DLD1 (cell line): ENCODE results near the gene ACER3.
"Not testable (repeated sequence)": the region's sequence is repeated elsewhere in the genome, so short reads cannot be mapped to it uniquely, and the experiment has no call there.

ENCODE experiments used
- in situ Hi-C: cut with HindIII; loops from 2 replicates; pipeline ENCODE4 v1.10.0; 2017; ENCODE audit warnings: low sequenced_read_pairs

Gene ACER3

DNA sequence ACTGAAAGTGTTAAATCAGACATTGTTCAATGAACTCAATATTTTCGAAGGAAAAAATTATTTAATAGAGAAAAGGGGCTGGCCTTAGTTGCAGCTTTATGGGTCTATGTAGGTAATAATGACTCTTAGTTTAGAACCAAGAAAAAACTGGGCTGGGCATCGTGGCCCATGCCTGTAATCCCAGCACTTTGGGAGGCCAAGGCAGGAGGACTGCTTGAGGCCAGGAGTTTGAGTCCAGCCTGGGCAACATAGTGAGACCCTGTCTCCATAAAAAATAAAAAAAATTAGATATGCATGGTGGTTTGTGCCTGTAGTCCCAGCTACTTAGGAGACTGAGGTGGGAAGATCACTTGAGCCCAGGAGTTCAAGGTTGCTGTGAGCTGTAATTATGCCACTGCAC, 2.1 kb downstream of the ACER3 start:
- in situ Hi-C loops = not testable (repeated sequence)

DNA sequence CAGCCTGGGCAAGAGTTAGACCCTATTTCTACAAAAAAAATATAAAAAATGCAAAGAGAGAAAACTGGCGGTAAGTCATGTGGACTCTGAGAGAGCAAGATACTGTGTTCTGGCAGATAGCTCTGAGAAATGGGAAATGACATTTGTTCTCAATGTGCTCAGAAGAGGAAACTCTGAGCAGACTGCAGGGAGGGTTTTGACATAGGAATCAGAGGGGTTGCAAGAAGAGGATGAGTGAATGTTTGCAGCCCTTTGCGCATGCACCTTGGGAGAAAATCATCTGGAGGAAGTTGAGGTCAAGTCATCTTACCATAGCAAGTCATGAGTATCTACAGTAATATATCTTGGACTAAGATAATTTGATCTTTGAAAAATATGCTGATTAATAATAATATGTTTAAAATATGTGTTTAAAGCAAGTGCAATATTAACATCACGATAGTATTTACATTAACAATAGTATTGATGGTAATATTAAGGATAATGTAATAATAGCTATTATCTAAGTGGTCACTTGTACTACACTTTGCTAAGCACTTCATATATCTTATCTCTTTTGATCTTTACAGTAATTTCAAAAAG, 2.6 kb downstream of the ACER3 start:
- in situ Hi-C loops = no loop called here

DNA sequence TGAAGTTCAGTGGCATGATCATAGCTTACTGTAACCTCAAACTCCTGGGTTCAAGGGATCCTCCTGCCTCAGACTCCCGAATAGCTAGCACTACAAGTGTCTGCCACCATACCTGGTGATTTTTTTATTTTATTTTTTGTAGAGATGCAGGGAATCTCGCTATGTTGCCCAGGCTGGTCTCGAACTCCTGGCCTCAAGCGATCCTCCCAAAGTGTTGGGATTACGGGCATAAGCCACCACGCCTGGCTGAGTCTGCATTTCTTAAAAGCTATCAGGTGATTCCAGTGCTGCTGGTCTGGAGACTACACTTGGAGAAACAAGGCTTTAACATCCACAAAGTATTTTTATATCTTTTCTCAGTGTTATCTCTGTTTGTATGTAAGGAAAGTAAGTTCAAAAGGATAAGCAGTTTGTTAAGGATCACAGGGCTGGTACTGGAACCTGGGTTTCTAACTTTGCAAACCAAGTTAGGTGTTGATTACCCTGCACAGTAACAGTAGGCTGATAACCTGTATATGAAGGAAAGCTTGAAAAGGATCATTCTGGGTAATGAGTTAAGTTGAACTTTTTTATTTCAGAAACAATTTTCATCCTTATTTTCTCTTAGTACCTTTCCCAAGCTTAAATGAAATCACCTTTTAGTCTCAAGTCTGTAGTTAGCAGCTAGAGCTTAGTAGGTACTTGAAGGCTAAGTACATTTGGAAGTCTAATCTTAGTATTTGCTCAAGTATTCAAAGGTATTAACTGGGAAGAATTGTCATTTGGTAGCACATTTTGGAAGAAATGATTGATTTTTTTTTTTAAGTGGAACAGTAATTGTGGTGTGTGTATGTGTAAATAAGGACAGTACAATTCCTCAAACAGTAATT, 12.5 kb downstream of the ACER3 start:
- in situ Hi-C loops = no loop called here

DNA sequence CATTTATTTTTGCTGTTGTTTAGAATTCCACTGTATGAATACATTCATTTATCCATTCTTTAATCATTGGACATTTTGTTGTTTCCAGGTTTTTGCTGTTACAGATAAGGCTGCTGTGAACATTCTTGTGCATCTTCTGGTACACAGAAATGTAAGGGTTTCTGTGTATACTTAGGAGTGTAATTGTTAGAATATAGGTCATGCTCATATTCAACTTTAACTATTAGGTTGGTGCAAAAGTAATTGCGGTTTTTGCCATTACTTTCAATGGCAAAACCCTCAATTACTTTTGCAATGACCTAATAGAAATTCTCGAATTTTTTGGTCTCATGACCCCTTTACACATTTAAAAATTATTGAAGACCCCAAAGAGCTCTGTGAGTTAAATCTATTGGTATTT, 17.3 kb downstream of the ACER3 start:
- in situ Hi-C loops = no loop called here

DNA sequence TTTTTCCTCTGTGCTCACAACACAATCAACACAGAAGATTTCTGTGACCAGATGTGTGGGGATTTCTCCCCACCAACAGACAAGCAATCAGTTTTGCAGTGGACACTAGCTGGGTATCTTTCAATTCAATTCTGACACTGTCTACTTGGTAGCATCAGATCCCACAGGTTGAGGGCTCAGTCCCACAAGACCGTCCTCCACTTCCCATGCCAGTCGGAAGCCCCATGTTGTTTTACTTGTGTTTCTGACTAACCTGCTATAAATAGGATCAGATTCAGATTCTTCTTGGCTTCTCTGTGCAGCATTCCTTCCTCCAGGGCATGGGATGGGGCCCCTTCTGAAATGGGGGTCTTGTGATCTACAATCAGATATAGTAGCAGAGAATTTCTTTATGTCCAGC, 19.6 kb downstream of the ACER3 start:
- in situ Hi-C loops = no loop called here

DNA sequence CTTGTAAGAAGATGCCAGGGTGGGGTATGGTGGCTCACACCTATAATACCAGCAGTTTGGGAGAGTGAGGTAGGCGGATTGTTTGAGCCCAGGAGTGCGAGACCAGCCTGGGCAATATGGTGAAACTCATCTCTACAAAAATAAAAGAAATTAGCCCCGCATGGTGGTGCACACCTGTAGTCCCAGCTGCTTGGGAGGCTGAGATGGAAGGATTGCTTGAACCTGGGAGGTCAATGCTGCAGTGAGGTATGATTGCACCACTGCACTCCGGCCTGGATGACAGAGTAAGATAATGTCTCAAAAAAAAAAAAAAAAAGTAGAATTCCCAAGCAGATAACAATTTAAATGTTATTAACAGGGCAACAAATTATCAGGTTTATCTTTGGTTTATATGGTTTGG, 20.2 kb downstream of the ACER3 start:
- in situ Hi-C loops = no loop called here

DNA sequence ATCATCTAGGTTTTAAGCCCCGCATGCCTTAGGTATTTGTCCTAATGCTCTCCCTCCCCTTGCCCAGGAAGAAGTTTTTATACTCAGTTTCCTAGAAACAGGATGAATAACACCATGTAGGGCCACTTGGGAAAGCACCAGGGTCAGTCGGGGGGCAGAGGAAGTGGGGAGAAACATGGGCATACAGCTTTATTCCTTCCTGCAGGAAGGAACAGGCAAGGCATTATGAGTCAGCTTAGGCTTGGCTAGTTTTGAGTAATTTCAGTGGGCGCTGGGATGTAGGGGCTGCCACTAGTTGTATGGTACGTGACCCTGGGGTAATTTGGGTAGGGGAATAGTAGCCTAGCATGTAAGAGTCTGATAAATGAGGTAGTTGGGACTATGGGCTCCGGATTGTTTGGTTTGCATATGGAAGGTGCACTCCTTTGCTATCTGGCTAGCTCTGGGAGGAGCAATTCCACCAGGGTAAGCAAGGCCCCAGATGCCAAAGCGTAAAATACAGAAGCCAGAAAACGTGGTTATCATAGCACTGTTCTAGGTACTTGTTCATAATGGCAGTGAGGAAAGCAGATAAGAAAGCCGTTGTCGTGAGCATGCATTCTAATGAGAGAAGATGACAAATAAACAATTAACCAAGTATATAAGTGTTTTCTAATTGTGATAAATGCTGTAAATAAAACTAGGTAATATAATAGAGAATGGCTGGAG, 24.8 kb downstream of the ACER3 start:
- in situ Hi-C loops = no loop called here

DNA sequence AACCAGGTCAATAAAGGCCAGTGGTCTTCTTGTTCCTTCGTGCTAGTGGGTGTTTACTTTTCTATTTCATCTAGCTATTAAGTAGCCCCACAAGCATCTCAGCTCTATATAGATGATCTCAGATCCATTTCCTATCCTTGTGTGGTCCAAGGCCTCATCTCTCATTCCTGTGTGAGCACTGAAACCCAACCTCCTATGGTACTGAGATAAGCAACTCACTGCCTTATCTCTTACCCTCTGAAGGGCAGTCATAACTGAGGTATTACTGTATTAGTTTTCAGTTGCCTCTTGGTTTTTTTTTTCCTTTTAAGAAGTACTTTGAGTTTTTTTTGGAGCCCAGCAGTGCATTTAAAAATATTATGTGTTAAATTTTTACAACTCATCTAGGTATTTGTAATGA, 28.3 kb downstream of the ACER3 start:
- in situ Hi-C loops = no loop called here

DNA sequence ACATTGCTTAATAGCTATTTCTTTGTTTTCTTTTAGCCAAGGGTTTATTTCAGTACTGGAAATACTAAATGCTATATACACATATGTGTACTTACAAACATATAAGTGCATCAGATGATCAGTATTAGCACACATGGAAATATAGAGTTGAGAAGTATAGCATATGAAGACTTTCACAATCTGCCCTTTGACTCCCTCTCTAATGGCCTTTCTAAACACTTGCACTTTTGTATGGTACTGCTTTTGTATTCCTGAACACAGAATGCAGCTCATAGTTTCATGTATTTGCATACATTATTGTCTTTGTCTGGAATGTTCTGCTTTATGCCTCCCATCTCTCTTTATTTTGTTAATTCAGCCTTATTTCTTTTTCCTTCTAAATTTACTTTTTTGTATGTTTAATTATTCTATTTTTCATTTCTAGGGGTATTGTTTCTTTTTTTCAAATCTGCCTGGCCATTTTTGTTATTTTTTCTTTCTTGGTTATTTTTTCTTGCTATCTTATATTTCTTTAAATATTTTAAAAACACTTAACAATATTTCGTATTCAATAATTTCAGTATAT, 28.8 kb downstream of the ACER3 start:
- in situ Hi-C loops = no loop called here

DNA sequence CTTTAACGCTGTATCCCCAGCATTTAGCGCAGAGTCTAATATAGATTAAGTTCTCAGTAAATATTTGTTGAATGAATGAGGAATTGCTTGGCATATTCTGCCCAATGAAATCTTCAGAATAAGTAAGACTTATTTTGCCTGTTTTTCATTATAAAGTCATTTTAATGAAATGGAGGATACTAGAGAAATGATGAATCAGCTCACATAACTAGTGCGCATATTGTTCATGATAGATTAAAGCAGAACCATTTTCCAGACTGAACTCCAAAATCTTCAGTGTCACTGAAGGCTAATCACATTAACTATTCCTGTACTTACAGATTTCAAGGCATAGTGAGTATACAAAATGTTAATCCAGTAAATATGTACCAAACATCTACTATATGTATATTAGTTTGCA, 29.6 kb downstream of the ACER3 start:
- in situ Hi-C loops = no loop called here

DNA sequence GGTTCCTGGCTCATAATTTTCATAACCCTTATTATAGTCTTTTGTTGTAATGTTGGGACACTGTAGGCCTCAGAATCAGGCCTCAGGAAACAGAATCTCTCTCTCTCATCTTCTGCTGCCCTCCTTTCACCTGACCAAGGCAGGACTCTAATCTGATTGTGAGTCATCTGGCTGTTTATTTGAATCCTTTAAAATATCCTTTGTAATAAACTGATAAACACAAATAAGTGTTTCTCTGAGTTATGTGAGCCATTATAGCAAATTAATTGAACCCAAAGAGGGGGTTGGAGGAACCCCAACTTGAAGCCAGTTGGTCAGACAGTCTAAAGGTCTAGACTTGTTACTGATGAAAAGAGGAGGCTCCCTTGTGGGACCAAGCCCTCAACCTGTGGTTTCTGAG, 30.6 kb downstream of the ACER3 start:
- in situ Hi-C loops = no loop called here

DNA sequence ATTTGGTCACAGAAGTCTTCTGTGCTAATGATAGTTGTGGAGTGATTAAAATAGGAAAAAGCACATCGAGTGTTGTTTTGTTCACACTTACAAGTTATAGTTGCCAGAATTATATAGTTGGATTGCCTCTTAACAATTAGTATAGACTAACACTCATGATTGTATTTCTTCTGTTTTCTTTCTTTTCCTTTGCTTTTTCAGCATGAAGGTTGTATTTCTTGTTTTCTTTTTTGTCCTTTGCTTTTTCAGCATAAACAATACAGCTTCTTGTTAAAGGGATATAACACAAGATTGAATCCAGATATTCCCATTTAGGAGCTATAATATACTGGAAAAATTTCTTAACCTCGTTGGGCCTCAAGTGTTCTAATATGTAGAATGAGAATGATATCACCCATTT, 31.1 kb downstream of the ACER3 start:
- in situ Hi-C loops = no loop called here

DNA sequence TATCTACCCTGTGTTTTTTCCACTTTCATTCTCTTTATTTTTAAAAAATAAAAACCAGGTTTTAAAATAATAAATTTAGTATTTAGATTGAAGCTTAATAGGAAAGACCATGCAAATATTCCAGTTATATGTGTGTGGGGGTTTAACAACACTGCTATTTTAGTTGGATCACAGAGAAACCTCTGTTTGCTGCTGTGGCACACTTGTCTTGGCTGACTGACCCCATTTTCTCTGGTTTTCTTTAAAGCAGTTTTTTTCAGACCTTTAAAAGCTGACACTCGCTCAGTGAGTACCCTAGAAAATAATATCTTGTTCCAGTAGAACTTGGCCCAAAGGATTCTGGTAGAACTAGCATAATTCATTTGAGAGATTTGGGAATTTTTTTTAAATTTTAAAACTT, 31.6 kb downstream of the ACER3 start:
- in situ Hi-C loops = no loop called here

DNA sequence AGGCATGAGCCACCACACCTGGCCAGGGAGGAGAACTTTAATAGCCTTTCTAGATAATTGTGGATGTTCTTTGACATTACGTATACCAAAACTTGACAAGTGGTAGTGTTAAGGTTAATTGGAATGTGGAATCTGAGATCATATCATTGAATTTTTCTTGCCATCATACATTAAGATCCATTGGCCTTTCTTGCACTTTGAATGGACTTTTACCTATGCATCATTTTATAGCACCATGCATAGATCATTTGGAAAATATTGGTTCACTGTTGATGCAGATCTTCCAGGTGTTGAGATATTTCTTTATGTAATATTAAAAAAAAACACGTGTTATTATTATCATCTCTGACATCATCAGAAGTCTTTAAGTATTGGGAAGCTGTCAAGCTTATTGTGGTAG, 36.5 kb downstream of the ACER3 start:
- in situ Hi-C loops = no loop called here

DNA sequence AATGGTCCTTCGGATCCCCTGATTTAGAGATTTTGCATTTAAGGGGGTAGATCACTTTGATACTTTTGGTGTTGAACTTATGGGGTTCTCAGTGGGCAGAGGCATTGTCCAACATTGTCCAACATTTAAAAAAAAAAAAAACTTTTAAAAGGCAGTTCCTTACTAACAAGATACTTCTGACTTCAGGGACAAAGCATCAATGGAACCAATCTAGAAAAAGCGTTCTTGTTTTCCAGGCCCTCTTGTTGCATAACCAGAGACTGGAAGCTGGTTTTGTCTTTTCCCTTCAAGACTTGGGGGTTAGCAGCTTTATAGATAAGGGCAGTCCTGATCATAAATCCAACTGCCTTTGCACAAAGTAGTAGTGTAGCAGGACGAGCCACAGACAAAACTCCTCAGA, 40.4 kb downstream of the ACER3 start:
- in situ Hi-C loops = no loop called here

DNA sequence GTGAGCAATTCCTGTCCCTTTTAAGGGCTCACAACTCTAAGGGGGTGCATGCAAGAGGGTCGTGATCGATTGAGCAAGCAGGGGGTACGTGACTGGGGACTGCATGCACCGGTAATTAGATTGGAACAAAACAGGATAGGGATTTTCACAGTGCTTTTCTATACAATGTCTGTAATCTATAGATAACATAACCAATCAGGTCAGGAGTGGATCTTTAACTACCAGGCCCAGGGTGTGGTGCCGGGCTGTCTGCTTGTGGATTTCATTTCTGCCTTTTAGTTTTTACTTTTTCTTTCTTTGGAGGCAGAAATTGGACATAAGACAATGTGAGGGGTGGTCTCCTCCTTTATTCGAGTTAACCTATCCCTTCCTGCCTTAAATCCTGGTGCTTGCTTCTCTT, 40.9 kb downstream of the ACER3 start:
- in situ Hi-C loops = not testable (repeated sequence)

DNA sequence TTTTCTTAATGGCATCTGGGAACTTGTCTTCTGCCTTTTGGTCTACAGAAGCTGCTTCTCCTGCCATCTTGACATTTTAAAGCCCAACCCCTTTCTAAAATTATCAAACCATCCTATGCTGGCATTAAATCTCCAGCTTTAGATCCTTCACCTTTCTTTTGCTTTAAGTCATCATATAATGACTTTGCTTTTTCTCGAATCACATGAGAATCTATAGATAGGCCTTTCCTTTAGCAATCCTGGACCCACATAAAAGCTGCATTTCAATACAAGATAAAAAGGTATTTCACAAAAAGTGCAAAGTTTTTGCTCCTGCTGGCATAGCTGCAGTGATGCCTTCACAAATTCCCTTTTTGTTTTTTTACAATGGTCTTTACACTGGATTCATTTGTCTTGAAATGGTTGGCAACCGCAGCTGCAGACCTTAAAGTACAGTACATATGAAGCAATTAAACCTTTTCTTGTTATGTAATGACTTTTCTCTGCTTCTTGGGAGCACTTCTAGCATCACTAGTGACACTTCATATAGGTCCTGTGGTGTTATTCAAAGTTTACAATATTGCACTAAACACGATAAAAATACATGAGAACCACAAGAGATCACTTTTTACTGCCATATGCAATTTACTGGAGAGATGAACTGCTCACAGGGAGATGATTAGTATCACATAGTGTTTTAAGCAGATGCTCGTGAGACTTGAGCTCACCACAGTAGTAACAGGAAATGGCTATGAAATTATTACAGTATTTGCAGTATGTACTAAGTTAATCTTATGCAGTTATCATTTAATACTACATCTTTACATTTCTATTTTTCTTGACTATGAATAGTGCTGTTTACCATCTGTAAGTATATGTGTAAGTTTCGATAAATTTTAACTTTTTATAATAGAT, 41.6 kb downstream of the ACER3 start:
- in situ Hi-C loops = no loop called here

DNA sequence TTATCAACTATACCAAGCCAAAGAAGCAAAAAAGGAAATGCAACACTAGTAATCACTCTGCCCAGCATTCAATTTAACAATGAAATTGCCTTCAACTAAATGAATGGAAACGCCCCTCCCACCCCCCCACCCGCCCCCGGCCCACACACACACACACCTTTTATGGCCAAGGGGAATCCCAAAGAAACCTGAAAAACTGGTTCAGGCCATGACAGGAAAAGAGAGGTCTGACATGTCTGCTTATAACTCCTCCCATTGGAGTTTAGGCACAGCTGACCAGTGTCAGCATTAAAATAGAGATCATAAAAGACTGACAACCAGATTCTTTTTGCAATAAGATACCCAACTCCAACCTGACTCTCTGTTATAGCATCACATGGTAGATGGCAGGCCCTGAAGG, 42.6 kb downstream of the ACER3 start:
- in situ Hi-C loops = no loop called here

DNA sequence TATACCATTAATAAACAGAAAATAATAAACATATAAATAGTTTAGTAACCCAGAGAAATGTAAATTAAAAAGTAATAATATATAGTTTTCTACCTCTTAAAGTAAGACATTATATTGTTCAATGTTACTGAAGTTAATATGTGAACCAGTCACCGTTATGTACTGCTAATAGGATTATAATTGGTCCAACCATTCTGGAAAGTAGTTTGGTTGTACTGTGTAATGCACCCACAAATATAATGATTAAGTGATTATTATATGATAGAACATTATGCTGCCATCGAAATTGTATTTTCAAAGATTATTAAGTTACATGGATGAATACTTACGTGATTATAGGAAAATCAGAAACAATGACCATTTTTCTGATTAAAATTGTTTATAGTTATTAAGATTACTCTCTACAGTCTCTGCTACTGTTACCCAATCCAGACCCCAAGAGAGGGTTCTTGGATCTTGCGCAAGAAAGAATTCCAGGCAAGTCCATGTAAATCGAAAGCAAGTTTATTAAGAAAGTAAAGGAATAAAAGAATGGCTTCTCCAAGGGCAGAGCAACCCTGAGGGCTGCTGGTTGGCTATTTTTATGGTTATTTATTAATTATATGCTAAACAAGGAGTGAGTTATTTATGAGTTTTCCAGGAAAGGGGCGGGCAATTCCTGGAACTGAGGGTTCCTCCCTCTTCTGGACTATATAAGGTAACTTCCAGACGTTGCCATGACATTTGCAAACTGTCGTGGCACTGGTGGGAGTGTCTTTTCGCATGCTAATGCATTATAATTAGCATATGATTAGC, 50.1 kb downstream of the ACER3 start:
- in situ Hi-C loops = no loop called here

DNA sequence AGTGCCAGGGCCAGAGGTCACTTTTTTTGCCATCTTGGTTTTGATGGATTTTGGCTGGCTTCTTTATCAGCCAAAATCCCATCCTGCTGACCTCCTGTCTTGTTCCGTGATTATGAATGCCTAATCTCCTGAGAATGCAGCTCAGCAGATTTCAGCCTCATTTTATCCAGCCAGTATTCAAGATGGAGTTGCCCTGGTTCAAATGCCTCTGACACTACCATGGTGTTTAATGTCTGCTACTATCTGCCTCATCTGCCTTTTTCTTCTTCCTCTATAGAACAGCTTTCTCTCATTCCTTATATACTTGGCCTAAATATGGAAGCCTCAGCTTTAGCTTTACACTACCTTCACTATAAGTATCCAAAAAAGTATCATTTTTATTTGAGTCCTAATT, 50.7 kb downstream of the ACER3 start:
- in situ Hi-C loops = no loop called here
